MCF 10A (cell line): ENCODE results near the gene TRIM52. TPM values are rescaled to one million over a fixed set of nuclear protein-coding genes. Genes with fewer than 3 reads are reported as not detected.

Experiments used
- BruUV-seq: library from RNA; stranded (reverse); fragments of 400-500 nt; replicated peaks from 2 replicates; lab custom pipeline; 2021; lab: Mats Ljungman, UMichigan
- CTCF ChIA-PET: fragments of 300-600 bp; sonication (Branson Sonifier 250); formaldehyde crosslinking; extraction: SDS; loops from one replicate; lab custom pipeline; 2021; ENCODE audit warnings: antibody characterized with exemption, inconsistent platforms; lab: Yijun Ruan, JAX
- POLR2A ChIA-PET: fragments of 300-600, 350-650 bp; sonication (Branson Sonifier 250); formaldehyde crosslinking; extraction: SDS; loops from one replicate; lab custom pipeline; 2020; ENCODE audit warnings: antibody characterized with exemption, inconsistent platforms; lab: Yijun Ruan, JAX
- DNase-seq: peaks from one replicate; pipeline ENCODE4 v3.0.0-alpha.2; 2018; ENCODE audit not compliant: unreplicated experiment
- H3K27ac Mint-ChIP-seq: one replicate; pipeline ENCODE4 v1.8.0; 2022; ENCODE audit warnings: mild to moderate bottlenecking, low read depth, mixed read lengths; ENCODE audit not compliant: unreplicated experiment
- H3K27me3 Mint-ChIP-seq: one replicate; pipeline ENCODE4 v1.8.0; 2022; ENCODE audit warnings: mixed read lengths; ENCODE audit not compliant: insufficient read depth, unreplicated experiment
- H3K36me3 Mint-ChIP-seq: one replicate; pipeline ENCODE4 v1.8.0; 2022; ENCODE audit warnings: mild to moderate bottlenecking, moderate library complexity, mixed read lengths; ENCODE audit not compliant: insufficient read depth, unreplicated experiment
- H3K4me1 Mint-ChIP-seq: one replicate; pipeline ENCODE4 v1.8.0; 2022; ENCODE audit warnings: mixed read lengths; ENCODE audit not compliant: insufficient read depth, unreplicated experiment
- H3K4me3 Mint-ChIP-seq: one replicate; pipeline ENCODE4 v1.8.0; 2022; ENCODE audit warnings: mild to moderate bottlenecking, moderate library complexity, mixed read lengths; ENCODE audit not compliant: unreplicated experiment
- H3K9me3 Mint-ChIP-seq: one replicate; pipeline ENCODE4 v1.8.0; 2022; ENCODE audit warnings: mixed read lengths; ENCODE audit not compliant: unreplicated experiment
- intact Hi-C: fragments of 100-400 bp; cut with micrococcal nuclease; formaldehyde crosslinking; loops from 2 replicates; pipeline ENCODE4 v1.14.1; 2022
- total RNA-seq: library from RNA; stranded (reverse); gene quantifications from 2 replicates; pipeline ENCODE4 v1.2.3, GENCODE V29; 2022
- TF ChIP-seq, protein P1 (sequence below): fragments of 200-600 bp; IDR thresholded peaks from one replicate; pipeline ENCODE4 v1.8.0; 2022; ENCODE audit warnings: antibody characterized with exemption, mild to moderate bottlenecking; ENCODE audit not compliant: unreplicated experiment

Gene TRIM52
- total RNA-seq, 1 experiment from 2014 or later = 12.5 TPM

DNA sequence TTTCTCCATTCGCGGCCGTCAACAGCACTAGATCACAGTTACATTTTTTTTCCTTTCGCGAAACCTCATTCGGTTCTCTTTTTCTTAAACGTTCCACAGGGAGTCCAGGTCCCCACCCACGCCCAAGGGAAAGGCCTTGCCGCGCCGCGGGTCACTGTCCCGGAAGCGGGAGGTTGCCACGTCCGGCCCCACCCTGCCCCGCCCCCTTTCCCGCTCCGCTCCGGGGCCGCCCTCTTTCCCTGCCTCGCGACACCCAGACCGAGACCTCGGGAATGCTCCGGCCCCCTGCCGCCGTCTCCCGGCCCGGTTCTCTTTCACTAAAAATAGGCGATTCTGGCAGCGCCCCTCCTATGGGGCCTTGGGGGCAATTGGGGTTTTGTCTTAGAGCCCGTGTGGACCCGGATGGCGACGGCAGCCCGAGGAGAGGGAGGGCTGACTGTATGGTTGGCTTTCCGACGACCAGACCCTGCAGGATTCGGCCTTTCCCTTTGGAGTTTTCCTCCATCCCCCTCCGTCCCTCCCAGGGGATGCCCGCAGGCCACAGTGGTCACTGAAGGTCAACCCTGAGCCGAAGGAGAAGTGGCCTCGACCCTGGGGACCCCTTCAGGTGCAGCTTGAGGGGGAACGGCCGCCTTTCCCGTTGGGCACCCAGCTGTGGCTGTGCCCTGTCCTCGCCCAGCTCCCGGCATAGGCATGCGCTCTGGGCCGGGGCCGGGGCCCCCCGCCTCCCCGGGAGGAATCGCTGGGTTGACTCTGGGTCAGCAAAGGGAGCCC, 14.5 kb downstream of the TRIM52 start:
- TSS peak; percentile 23 for BruUV-seq
- H3K27ac Mint-ChIP-seq = peak overlapping the region; percentile 99
- ChIA-PET POLR2A (interaction anchor here (0.6 to 19.6 kb wide), 18 partner anchors 10 to 416 kb away, joined by 3 to 476 read pairs (median 4); partner anchors contain the start of genes TRIM41, TRIM52, TRIM7 and ZFP62), CTCF (interaction anchor here (1.1 kb wide), 1 partner anchor 55 kb away, joined by 3 read pairs; no protein-coding TSS in a partner anchor)
- TF ChIP-seq, protein P1, sequence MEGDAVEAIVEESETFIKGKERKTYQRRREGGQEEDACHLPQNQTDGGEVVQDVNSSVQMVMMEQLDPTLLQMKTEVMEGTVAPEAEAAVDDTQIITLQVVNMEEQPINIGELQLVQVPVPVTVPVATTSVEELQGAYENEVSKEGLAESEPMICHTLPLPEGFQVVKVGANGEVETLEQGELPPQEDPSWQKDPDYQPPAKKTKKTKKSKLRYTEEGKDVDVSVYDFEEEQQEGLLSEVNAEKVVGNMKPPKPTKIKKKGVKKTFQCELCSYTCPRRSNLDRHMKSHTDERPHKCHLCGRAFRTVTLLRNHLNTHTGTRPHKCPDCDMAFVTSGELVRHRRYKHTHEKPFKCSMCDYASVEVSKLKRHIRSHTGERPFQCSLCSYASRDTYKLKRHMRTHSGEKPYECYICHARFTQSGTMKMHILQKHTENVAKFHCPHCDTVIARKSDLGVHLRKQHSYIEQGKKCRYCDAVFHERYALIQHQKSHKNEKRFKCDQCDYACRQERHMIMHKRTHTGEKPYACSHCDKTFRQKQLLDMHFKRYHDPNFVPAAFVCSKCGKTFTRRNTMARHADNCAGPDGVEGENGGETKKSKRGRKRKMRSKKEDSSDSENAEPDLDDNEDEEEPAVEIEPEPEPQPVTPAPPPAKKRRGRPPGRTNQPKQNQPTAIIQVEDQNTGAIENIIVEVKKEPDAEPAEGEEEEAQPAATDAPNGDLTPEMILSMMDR = no peak
- peaks cover 47% of the 10 kb centered on the region for H3K36me3 Mint-ChIP-seq
- no peaks in the 10 kb centered on the region for H3K9me3 Mint-ChIP-seq
- H3K27me3 Mint-ChIP-seq = no peaks in the 10 kb centered on the region
- peaks cover 62% of the 10 kb centered on the region for H3K4me1 Mint-ChIP-seq
- DNase-seq = peak; percentile 95
- intact Hi-C loops = loop anchor here (2.0 kb wide), 2 partner anchors 14 to 64 kb away; partner anchors contain the start of gene TRIM52
- H3K4me3 Mint-ChIP-seq = peak overlapping the region; percentile 99

DNA sequence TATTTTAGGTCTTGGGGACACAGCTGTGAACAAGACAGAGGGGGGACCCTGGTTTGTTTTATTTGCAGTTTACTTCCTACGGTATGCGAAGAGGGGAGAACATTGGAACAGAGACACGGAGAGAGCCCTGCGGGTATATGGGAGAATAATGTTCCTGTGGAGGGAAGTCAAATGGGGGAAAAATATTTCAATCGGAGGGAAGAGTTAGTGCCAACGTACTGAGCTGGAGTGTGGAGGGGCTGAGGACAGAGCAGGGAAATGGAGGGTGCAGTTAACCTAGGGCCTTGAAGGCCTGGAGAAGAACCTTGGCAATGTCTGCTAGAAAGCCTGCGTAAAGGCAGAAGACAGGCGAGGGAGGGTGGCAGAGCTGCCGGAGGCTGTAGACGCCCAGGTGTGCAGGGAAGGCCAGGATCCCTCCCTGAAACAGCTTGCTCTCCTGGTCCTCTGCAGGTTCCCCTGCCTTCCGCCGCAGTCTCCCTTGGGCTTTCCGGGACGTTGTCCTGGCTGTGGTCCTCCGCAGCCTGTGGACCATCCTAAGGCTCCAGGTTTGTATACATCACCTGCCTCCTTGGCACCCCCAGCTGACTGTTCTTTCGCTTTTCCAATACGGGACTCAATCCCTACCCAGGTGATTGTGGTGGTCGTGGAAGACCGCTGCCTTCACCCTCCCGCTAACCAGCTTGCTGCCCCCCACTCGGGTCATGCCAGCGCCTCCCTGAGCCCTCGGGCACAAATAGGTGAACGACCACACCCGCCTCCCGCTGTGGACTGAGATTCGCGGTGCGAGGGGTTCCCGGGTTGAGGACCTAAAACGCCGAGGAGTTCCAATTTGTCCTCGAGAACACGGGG, 15.3 kb downstream of the TRIM52 start:
- Mint-ChIP-seq H3K36me3 (peaks cover 49% of the 10 kb centered on the region), H3K9me3 (no peaks in the 10 kb centered on the region), H3K27me3 (no peaks in the 10 kb centered on the region), H3K4me3 (peak overlapping the region; percentile 99), H3K4me1 (peaks cover 62% of the 10 kb centered on the region), H3K27ac (peak overlapping the region; percentile 99)
- TF ChIP-seq, protein P1 = no peak
- intact Hi-C loops = loop anchor here (2.0 kb wide), 2 partner anchors 15 to 63 kb away; partner anchors contain the start of gene TRIM52
- DNase-seq = peak; percentile 36
- no TSS peak for BruUV-seq
- ChIA-PET CTCF (interaction anchor here (0.5 to 1.1 kb wide), 3 partner anchors 10 to 54 kb away, joined by 3 to 5 read pairs (median 3); no protein-coding TSS in a partner anchor), POLR2A (interaction anchor here (0.7 to 19.6 kb wide), 12 partner anchors 9 to 415 kb away, joined by 3 to 476 read pairs (median 9); partner anchors contain the start of genes TRIM41, TRIM52 and TRIM7)

DNA sequence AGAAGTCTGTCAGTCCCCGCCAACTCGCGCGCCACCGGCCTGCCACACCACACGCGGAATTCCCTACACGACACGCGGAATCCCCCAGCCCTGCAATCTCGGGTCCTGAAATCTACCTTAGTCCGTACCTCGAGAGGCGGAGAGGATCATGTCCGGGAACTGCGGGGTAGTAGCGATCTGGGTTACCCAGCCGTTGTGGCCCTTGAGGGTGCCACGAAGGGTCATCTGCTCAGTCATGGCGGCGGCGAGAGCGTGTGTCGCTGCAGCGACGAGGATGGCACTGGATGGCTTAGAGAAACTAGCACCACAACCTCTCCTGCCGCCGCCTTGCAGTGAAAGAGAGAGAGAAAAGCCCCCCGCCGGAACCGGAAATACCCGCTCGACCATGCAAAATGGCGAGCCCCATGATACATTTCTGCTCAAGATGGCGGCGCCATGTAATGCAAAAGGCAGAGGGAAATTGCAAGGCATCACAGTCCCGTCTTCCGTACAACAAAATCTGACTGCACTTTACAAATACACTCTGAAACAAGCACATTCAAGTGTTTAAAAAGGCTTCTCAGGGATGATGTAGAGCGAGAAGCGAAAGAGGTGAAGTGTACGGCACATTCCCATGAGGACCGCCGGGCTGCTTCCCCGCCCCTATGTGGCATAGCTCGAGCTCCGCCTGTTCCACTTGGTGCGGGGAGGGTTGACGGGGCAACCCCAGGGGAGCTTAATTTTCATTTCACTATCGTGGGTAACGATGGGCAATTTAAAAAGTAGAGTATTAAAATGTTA, 17.2 kb downstream of the TRIM52 start, which contains the start of gene RACK1:
TSS of gene RACK1 (minus strand) at position 343 of the 780 bp plus-strand sequence. CDS start at position 237, 106 bp downstream.
- BruUV-seq = no TSS peak
- Mint-ChIP-seq H3K9me3 (no peaks in the 10 kb centered on the region), H3K4me1 (peaks cover 49% of the 10 kb centered on the region), H3K36me3 (peaks cover 56% of the 10 kb centered on the region), H3K27ac (peak within 1 kb of the TSS; percentile 99), H3K27me3 (no peaks in the 10 kb centered on the region), H3K4me3 (peak within 1 kb of the TSS; percentile 99)
- intact Hi-C loops = loop anchor here (1.0 kb wide), 2 partner anchors 21 to 52 kb away; no protein-coding TSS in a partner anchor
- TF ChIP-seq, protein P1 = no peak
- peak; percentile 96 for DNase-seq
- POLR2A ChIA-PET = interaction anchor here (1.0 to 19.6 kb wide), 16 partner anchors 9 to 443 kb away, joined by 3 to 476 read pairs (median 8); partner anchors contain the start of genes TRIM41, TRIM52, TRIM7 and ZFP62
- CTCF ChIA-PET = interaction anchor here (0.7 to 1.7 kb wide), 3 partner anchors 17 to 384 kb away, joined by 3 to 4 read pairs (median 4); no protein-coding TSS in a partner anchor
